Amniotic epithelial cell (primary cell): ENCODE measurements around the gene RIPOR2.
"Not testable (repeated sequence)": the region's sequence is repeated elsewhere in the genome, so short reads cannot be mapped to it uniquely, and the experiment has no call there.

ENCODE experiments used
- DNase-seq: peaks from one replicate; pipeline ENCODE4 v3.0.0-alpha.2; 2010; ENCODE audit warnings: low read depth

RIPOR2 gene

GRCh38 chr6:24903681-24904080 is 32.1 kb downstream of the RIPOR2 start:
- DNase-seq = no peak

GRCh38 chr6:24902782-24903181 is 33.0 kb downstream of the RIPOR2 start:
- DNase-seq = peak; percentile 59

GRCh38 chr6:24901698-24902328 is 33.9 kb downstream of the RIPOR2 start:
- no peak for DNase-seq

GRCh38 chr6:24900917-24901697 is 34.7 kb downstream of the RIPOR2 start:
- no peak for DNase-seq

GRCh38 chr6:24899997-24900325 is 35.8 kb downstream of the RIPOR2 start:
- no peak for DNase-seq

- DNase-seq = no peak
These were observed 36.4 kb downstream of the RIPOR2 start for GRCh38 chr6:24899136-24899996.

GRCh38 chr6:24898676-24899075 is 37.1 kb downstream of the RIPOR2 start:
- no peak for DNase-seq

GRCh38 chr6:24897186-24897585 is 38.6 kb downstream of the RIPOR2 start:
- DNase-seq = no peak

GRCh38 chr6:24893342-24893850 is 42.4 kb downstream of the RIPOR2 start:
- DNase-seq = no peak

GRCh38 chr6:24891004-24891403 is 44.8 kb downstream of the RIPOR2 start:
- no peak for DNase-seq

GRCh38 chr6:24890471-24890870 is 45.3 kb downstream of the RIPOR2 start:
- no peak for DNase-seq

- DNase-seq = no peak
These were observed 46.9 kb downstream of the RIPOR2 start for GRCh38 chr6:24888715-24889370.

GRCh38 chr6:24887545-24888140 is 48.1 kb downstream of the RIPOR2 start:
- no peak for DNase-seq

GRCh38 chr6:24883618-24884017 is 52.1 kb downstream of the RIPOR2 start:
- DNase-seq = peak; percentile 3

GRCh38 chr6:24882835-24883555 is 52.8 kb downstream of the RIPOR2 start:
- DNase-seq = no peak

- DNase-seq = no peak
These were observed 53.5 kb downstream of the RIPOR2 start for GRCh38 chr6:24882295-24882694.

GRCh38 chr6:24881376-24881775 is 54.4 kb downstream of the RIPOR2 start:
- DNase-seq = no peak

- no peak for DNase-seq
These were observed 55.3 kb downstream of the RIPOR2 start for GRCh38 chr6:24880451-24880850.

GRCh38 chr6:24879351-24879750 is 56.4 kb downstream of the RIPOR2 start:
- no peak for DNase-seq

GRCh38 chr6:24877747-24878146 is 58.0 kb downstream of the RIPOR2 start:
- not testable (repeated sequence) for DNase-seq
